GM04504 (cell line): ENCODE results near the gene EPN3.

Source experiments
- DNase-seq: peaks from one replicate; pipeline ENCODE4 v3.0.0-alpha.2; 2012; ENCODE audit warnings: low read depth

EPN3 gene

DNA sequence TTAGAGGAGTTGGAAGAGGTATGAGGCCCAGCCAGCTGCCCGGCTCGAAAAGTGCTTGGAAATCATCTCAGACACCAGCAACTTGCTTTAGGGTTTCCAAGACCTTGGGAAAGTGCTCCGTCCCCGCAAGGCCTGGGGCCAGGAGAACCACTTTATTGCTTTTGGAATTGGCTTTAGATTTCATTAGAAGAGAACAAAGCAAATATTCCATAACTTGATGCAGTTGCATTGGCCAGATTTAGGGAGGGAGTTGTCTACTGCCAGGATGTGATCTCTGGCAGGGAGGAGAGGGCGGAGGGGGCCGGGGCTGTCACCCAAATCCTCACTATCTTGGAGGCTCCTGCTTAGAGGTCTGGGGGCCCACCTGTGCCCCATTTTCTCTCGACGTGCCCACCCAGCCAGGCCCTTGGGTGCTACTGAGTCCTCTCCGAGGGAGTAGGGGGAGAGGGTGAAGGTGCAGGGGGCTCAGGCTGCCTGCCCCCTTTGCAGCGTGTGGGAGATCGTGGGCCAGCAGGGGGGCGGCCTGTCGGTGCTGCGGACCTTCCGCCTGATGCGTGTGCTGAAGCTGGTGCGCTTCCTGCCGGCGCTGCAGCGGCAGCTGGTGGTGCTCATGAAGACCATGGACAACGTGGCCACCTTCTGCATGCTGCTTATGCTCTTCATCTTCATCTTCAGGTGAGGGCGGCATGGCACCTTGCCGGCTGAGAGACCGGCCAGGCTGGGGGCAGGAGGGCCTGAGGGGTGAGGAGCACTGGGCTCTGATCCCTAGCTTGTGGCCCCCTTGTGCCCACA, 58.6 kb downstream of the EPN3 start:
- no peak for DNase-seq

DNA sequence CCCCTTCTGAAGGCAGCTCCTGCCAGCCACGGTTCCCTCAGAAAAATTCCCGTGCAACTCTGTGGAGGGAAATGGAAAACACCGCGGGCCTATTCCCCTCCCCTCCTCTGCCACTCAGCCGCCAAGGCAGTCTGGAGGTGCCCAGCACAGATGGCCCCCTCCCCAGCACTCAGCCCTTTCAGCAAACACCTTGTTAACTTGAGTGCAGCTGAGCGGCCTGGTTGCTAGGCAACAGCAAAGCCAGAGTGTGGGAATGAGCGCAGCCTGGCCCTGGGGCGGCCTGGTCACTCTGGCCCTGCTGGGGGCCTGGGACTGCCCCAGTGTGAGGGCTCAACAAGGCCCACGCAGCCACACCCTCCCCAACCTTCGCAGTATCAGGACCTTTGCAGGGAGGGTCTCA, 60.8 kb downstream of the EPN3 start:
- no peak for DNase-seq
